H9 (cell line): ENCODE measurements around the gene CABP4. TPM values are rescaled to one million over a fixed set of nuclear protein-coding genes. Genes with fewer than 3 reads are reported as not detected.

Source experiments
- DNase-seq: peaks from one replicate; pipeline ENCODE4 v3.0.0-alpha.2; 2017
- H2AFZ ChIP-seq: one replicate; pipeline ENCODE4 v1.6.1; 2013; ENCODE audit warnings: mild to moderate bottlenecking, low read length, control low read depth, moderate library complexity
- H2AK5ac ChIP-seq: 2 replicates; pipeline ENCODE4 v1.6.1; 2013; ENCODE audit warnings: low read length, control low read depth, mixed read lengths; ENCODE audit not compliant: insufficient read length
- H2BK120ac ChIP-seq: one replicate; pipeline ENCODE4 v1.6.1; 2013; ENCODE audit warnings: low read depth, mild to moderate bottlenecking, low read length, control low read depth, inconsistent platforms; ENCODE audit not compliant: poor library complexity, severe bottlenecking
- H2BK12ac ChIP-seq: 2 replicates; pipeline ENCODE4 v1.6.1; 2013; ENCODE audit warnings: low read length, control low read depth, mixed read lengths, low read depth; ENCODE audit not compliant: insufficient read length
- H2BK15ac ChIP-seq: 2 replicates; pipeline ENCODE4 v1.6.1; 2013; ENCODE audit warnings: low read depth, low read length, control low read depth
- H2BK20ac ChIP-seq: one replicate; pipeline ENCODE4 v1.6.1; 2013; ENCODE audit warnings: low read depth, mild to moderate bottlenecking, low read length, control low read depth, inconsistent platforms; ENCODE audit not compliant: poor library complexity, severe bottlenecking
- H2BK5ac ChIP-seq: 2 replicates; pipeline ENCODE4 v1.6.1; 2013; ENCODE audit warnings: low read length, control low read depth, mixed read lengths; ENCODE audit not compliant: insufficient read length
- H3K14ac ChIP-seq: 2 replicates; pipeline ENCODE4 v1.6.1; 2013; ENCODE audit warnings: low read length, control low read depth; ENCODE audit not compliant: insufficient read depth
- H3K18ac ChIP-seq: 2 replicates; pipeline ENCODE4 v1.6.1; 2013; ENCODE audit warnings: low read depth, mild to moderate bottlenecking, mixed read lengths, low read length, control low read depth; ENCODE audit not compliant: insufficient read length
- H3K23ac ChIP-seq: 2 replicates; pipeline ENCODE4 v1.6.1; 2013; ENCODE audit warnings: low read length, control low read depth, mixed read lengths, low read depth; ENCODE audit not compliant: insufficient read length
- H3K23me2 ChIP-seq: 2 replicates; pipeline ENCODE4 v1.6.1; 2013; ENCODE audit warnings: low read depth, mild to moderate bottlenecking, mixed read lengths, low read length, control low read depth; ENCODE audit not compliant: insufficient read length, poor library complexity, severe bottlenecking
- H3K27ac ChIP-seq: 2 replicates; pipeline ENCODE4 v1.5.1; 2013; ENCODE audit warnings: low read length, control low read depth, mixed read lengths, low read depth; ENCODE audit not compliant: insufficient read length
- H3K27me3 ChIP-seq: 2 replicates; pipeline ENCODE4 v1.6.1; 2013; ENCODE audit warnings: low read length, control low read depth, inconsistent platforms; ENCODE audit not compliant: insufficient read depth
- H3K4ac ChIP-seq: 2 replicates; pipeline ENCODE4 v1.6.1; 2013; ENCODE audit warnings: low read depth, mild to moderate bottlenecking, control low read depth, inconsistent platforms, low read length, moderate library complexity
- H3K4me1 ChIP-seq: 2 replicates; pipeline ENCODE4 v1.6.1; 2013; ENCODE audit warnings: low read length, control low read depth, inconsistent platforms; ENCODE audit not compliant: insufficient read depth
- H3K4me2 ChIP-seq: 2 replicates; pipeline ENCODE4 v1.6.1; 2013; ENCODE audit warnings: low read length, control low read depth, mixed read lengths; ENCODE audit not compliant: insufficient read length, insufficient read depth
- H3K56ac ChIP-seq: 2 replicates; pipeline ENCODE4 v1.6.1; 2013; ENCODE audit warnings: low read depth, mild to moderate bottlenecking, mixed read lengths, low read length, control low read depth; ENCODE audit not compliant: insufficient read length
- H3K79me1 ChIP-seq: 2 replicates; pipeline ENCODE4 v1.6.1; 2013; ENCODE audit warnings: low read depth, mild to moderate bottlenecking, moderate library complexity, low read length, control low read depth, inconsistent platforms; ENCODE audit not compliant: insufficient read depth, poor library complexity, severe bottlenecking
- H3K79me2 ChIP-seq: 2 replicates; pipeline ENCODE4 v1.6.1; 2013; ENCODE audit warnings: low read length, control low read depth, inconsistent platforms; ENCODE audit not compliant: insufficient read depth
- H3K9ac ChIP-seq: 2 replicates; pipeline ENCODE4 v1.6.1; 2013; ENCODE audit warnings: low read length, control low read depth, mixed read lengths; ENCODE audit not compliant: insufficient read length; ENCODE audit errors: extremely low read depth
- H3K9me3 ChIP-seq: one replicate; pipeline ENCODE4 v1.6.1; 2013; ENCODE audit warnings: low read depth, low read length, inconsistent platforms; ENCODE audit not compliant: control insufficient read depth
- H3T11ph ChIP-seq: one replicate; pipeline ENCODE4 v1.6.1; 2013; ENCODE audit warnings: mild to moderate bottlenecking, low read length, control low read depth, inconsistent platforms
- H4K20me1 ChIP-seq: one replicate; pipeline ENCODE4 v1.6.1; 2013; ENCODE audit not compliant: control insufficient read depth, insufficient read length, insufficient read depth
- H4K5ac ChIP-seq: 2 replicates; pipeline ENCODE4 v1.6.1; 2013; ENCODE audit warnings: low read depth, mild to moderate bottlenecking, mixed read lengths, low read length, control low read depth; ENCODE audit not compliant: insufficient read length
- H4K8ac ChIP-seq: replicated peaks from 2 replicates; pipeline ENCODE4 v1.6.1; 2013; ENCODE audit warnings: low read length, control low read depth, mixed read lengths, low read depth; ENCODE audit not compliant: insufficient read length
- H4K91ac ChIP-seq: 2 replicates; pipeline ENCODE4 v1.6.1; 2013; ENCODE audit warnings: low read depth, mild to moderate bottlenecking, moderate library complexity, mixed read lengths, low read length, control low read depth; ENCODE audit not compliant: insufficient read length
- H3K27ac Mint-ChIP-seq, 3 experiments: 2 replicates in 2 of 3; 3 replicates in 1 of 3; pipeline ENCODE4 v1.8.0; 2020 to 2021; ENCODE audit warnings: mixed read lengths in 3 of 3, mild to moderate bottlenecking in 1 of 3, moderate library complexity in 1 of 3
- H3K27me3 Mint-ChIP-seq: 2 replicates; pipeline ENCODE4 v1.8.0; 2021; ENCODE audit warnings: low read depth, mild to moderate bottlenecking, moderate library complexity, mixed read lengths
- H3K36me3 Mint-ChIP-seq, 3 experiments: 2 replicates in 2 of 3; 3 replicates in 1 of 3; pipeline ENCODE4 v1.8.0; 2020 to 2021; ENCODE audit warnings: low read depth in 3 of 3, mixed read lengths in 3 of 3; ENCODE audit not compliant: insufficient read depth in 1 of 3
- H3K4me1 Mint-ChIP-seq, 2 experiments: 2 replicates each; pipeline ENCODE4 v1.8.0; 2020; ENCODE audit warnings: mixed read lengths in 2 of 2
- H3K4me3 Mint-ChIP-seq, 2 experiments: 2 replicates in 1 of 2; 3 replicates in 1 of 2; pipeline ENCODE4 v1.8.0; 2020 to 2021; ENCODE audit warnings: mild to moderate bottlenecking in 2 of 2, mixed read lengths in 2 of 2, moderate library complexity in 1 of 2
- H3K9me3 Mint-ChIP-seq, 2 experiments: 2 replicates in 1 of 2; 3 replicates in 1 of 2; pipeline ENCODE4 v1.8.0; 2020; ENCODE audit warnings: mild to moderate bottlenecking in 2 of 2, mixed read lengths in 2 of 2, moderate library complexity in 1 of 2
- WGBS: extraction: QIAGEN DNeasy Blood & Tissue Kit; methylation state at CpG from one replicate; pipeline ENCODE4 v1.1.7; 2013; ENCODE audit warnings: missing lambda C conversion rate, low lambda C conversion rate, mixed read lengths; ENCODE audit not compliant: insufficient read length; ENCODE audit errors: extremely low coverage; 5-methylcytosine and 5-hydroxymethylcytosine counted together
- total RNA-seq: library from RNA; stranded (reverse); gene quantifications from 2 replicates; pipeline ENCODE4 v1.2.1, GENCODE V29; 2021
- TF ChIP-seq, protein P1 (sequence below): fragments of 200-600 bp; sonication (generic); conservative IDR thresholded peaks from 3 replicates; pipeline ENCODE4 v1.8.0; 2021; ENCODE audit warnings: antibody characterized with exemption, mild to moderate bottlenecking

Gene CABP4
- total RNA-seq, 1 experiment from 2014 or later = not detected

DNA sequence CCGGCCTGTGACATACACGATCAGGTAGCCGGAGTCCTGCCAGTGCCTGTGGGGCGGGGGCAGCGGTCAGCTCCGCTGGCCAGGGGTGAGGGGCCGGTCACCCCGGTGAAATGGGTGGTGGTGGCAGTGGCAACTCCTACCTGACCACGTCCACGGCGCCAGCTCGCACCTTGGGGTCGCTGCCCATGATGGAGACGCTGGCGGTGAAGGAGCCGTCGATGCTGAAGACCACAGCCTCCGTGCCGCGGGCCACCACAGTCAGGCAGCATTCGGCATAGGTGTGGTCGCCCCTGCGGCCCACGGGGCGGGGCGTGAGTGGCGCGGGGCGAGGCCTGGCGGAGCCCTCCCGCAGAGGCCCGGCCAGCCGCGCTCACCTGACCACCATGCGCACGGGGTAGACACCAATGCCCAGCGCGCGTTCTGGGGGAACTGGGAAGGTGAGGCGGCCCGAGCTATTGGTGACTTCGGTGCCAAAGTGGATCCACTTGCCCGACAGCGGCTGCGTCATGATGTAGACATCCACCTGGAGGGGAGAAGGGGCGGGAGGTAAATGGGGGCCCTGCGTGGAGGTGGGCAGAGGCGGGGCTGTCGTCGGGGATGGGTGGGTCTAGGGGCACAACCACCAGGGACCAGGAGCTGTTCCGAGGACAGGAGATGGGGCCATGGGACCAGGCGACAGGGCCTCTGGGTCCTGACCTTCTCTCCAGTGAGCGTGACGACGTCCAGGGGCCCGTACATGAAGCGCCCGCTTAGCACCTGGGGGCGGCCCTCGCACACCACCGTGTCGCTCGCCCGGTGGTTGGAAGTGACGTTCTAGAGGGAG lies 38.6 kb downstream of the CABP4 start:
- Histone ChIP-seq H3K56ac (no peak overlapping the region), H3K4ac (no peak overlapping the region), H3K23ac (no peak overlapping the region), H2BK5ac (no peak overlapping the region), H2AFZ (no peak overlapping the region), H2BK20ac (no peak overlapping the region), H3T11ph (no peak overlapping the region), H3K27me3 (no peaks in the 10 kb centered on the region), H3K79me2 (no peaks in the 10 kb centered on the region), H3K14ac (no peak overlapping the region), H2BK15ac (no peak overlapping the region), H3K9me3 (no peaks in the 10 kb centered on the region), H3K4me1 (no peaks in the 10 kb centered on the region), H4K91ac (no peak overlapping the region), H4K20me1 (no peaks in the 10 kb centered on the region), H3K79me1 (no peaks in the 10 kb centered on the region), H2BK120ac (no peak overlapping the region), H4K8ac (no peak overlapping the region), H3K18ac (no peak overlapping the region), H2BK12ac (no peak overlapping the region), H4K5ac (no peak overlapping the region), H3K23me2 (no peaks in the 10 kb centered on the region), H3K9ac (no peak overlapping the region), H3K27ac (no peak overlapping the region), H3K4me2 (no peak overlapping the region), H2AK5ac (no peak overlapping the region)
- Mint-ChIP-seq H3K4me1 (no peaks in the 10 kb centered on the region), H3K27ac (no peak overlapping the region; a peak in 1 of 7 replicates), H3K9me3 (no peaks in the 10 kb centered on the region), H3K4me3 (no peak overlapping the region), H3K27me3 (no peaks in the 10 kb centered on the region), H3K36me3 (peaks cover 4 to 28% (median 12%) of the 10 kb centered on the region in 3 experiments; a peak in 6 of 7 replicates)
- no CpG with 5 or more reads among the region's 65 CpGs for WGBS
- TF ChIP-seq, protein P1, sequence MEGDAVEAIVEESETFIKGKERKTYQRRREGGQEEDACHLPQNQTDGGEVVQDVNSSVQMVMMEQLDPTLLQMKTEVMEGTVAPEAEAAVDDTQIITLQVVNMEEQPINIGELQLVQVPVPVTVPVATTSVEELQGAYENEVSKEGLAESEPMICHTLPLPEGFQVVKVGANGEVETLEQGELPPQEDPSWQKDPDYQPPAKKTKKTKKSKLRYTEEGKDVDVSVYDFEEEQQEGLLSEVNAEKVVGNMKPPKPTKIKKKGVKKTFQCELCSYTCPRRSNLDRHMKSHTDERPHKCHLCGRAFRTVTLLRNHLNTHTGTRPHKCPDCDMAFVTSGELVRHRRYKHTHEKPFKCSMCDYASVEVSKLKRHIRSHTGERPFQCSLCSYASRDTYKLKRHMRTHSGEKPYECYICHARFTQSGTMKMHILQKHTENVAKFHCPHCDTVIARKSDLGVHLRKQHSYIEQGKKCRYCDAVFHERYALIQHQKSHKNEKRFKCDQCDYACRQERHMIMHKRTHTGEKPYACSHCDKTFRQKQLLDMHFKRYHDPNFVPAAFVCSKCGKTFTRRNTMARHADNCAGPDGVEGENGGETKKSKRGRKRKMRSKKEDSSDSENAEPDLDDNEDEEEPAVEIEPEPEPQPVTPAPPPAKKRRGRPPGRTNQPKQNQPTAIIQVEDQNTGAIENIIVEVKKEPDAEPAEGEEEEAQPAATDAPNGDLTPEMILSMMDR = no peak
- DNase-seq = no peak
